Measurements from ENCODE around the gene BPGM.
"Not testable (repeated sequence)": the region's sequence is repeated elsewhere in the genome, so short reads cannot be mapped to it uniquely, and the experiment has no call there.

Gene BPGM

DNA sequence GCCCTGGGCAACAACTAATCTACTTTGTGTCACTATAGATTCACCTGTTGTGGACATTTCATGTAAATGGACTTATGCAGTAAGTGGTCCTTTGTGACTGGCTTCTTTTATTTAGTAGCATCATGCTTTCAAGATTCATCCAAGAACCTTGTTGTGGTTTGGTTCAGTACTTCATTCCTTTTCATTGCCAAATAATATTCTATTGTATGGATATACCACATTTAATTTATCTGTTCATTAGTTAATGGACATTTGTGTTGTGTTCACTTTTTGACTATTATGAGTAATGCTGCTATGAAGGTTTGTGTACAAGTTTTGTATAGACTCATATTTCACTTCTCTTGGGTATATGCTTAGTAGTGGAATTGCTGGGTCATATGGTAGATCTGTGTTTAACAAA is 27.8 kb downstream of the BPGM start:
- no peak overlapping the region for H3K4me3 ChIP-seq (replicated peaks; ENCODE audit: low read depth, low read length)
- DNase-seq (ENCODE audit: extremely low read depth, low read depth) = no peak
- no peak for TF ChIP-seq CTCF (IDR thresholded peaks at IDR 0.05; ENCODE audit: low read depth, low read length, missing control alignments)

GRCh38 chr7:134676743-134677142 is 30.1 kb downstream of the BPGM start:
- DNase-seq (ENCODE audit: extremely low read depth, low read depth) = no peak
- TF ChIP-seq CTCF (IDR thresholded peaks at IDR 0.05; ENCODE audit: low read depth, low read length, missing control alignments) = no peak
- no peak overlapping the region for H3K4me3 ChIP-seq (replicated peaks; ENCODE audit: low read depth, low read length)

DNA sequence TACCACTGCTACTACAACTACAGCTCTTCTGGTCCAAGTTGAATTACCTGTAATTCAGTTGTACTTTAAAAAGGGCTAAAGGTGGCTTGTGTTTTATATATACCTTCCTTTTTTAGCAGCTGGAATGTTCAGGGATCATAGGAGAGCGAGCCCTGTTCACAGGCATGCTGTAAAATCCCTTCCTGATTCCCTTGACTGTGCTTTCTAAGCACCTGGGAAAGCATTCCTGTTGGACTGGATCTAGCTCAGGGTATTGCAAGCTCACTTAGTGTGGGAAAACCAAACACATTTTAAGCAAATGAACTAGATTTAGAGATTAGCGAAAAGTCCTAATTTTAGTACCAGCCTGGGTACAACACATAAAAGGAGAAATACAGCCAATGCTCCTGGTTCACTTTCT is 31.5 kb downstream of the BPGM start:
- DNase-seq (ENCODE audit: extremely low read depth, low read depth) = no peak
- H3K4me3 ChIP-seq (replicated peaks; ENCODE audit: low read depth, low read length) = no peak overlapping the region
- no peak for TF ChIP-seq CTCF (IDR thresholded peaks at IDR 0.05; ENCODE audit: low read depth, low read length, missing control alignments)

GRCh38 chr7:134679006-134679405 is 32.4 kb downstream of the BPGM start:
- TF ChIP-seq CTCF (IDR thresholded peaks at IDR 0.05; ENCODE audit: low read depth, low read length, missing control alignments) = no peak
- no peak overlapping the region for H3K4me3 ChIP-seq (replicated peaks; ENCODE audit: low read depth, low read length)
- DNase-seq (ENCODE audit: extremely low read depth, low read depth) = no peak

DNA sequence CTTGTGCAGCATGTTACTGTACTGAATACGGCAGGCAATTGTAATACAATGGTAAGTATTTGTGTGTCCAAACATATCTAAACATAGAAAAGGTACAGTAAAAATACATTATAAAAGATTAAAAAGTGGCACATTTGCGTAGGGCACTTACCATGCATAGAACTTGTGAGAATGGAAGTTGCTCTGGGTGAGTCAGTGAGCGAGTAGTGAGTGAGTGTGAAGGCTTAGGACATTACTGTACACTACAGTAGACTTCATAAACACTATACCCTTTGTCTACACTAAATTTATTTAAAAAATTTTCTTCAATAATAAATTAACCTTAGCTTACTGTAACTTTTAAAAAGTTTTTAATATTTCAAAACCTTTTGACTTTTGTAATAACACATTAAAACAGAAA is 37.5 kb downstream of the BPGM start:
- H3K4me3 ChIP-seq (replicated peaks; ENCODE audit: low read depth, low read length) = no peak overlapping the region
- no peak for DNase-seq (ENCODE audit: extremely low read depth, low read depth)
- no peak for TF ChIP-seq CTCF (IDR thresholded peaks at IDR 0.05; ENCODE audit: low read depth, low read length, missing control alignments)

DNA sequence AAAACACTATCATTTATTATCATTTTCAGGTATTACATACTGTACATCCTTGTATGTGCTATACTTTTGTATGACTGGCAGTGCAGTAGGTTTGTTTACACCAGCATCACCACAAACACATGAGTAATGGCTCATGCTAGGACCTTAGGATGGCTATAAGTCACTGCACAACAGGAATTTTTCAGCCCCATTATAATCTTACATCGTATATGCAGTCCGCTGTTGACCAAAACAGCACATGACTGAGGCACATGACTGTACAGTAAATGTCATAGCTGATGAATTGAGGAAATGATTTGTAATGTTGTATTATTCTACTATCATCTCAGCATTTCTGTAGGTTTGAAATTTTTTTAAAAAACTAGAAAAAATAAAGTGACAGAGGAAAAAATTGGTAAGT is 38.6 kb downstream of the BPGM start:
- H3K4me3 ChIP-seq (replicated peaks; ENCODE audit: low read depth, low read length) = no peak overlapping the region
- no peak for TF ChIP-seq CTCF (IDR thresholded peaks at IDR 0.05; ENCODE audit: low read depth, low read length, missing control alignments)
- DNase-seq (ENCODE audit: extremely low read depth, low read depth) = no peak

GRCh38 chr7:134686786-134687185 is 40.1 kb downstream of the BPGM start:
- no peak overlapping the region for H3K4me3 ChIP-seq (replicated peaks; ENCODE audit: low read depth, low read length)
- TF ChIP-seq CTCF (IDR thresholded peaks at IDR 0.05; ENCODE audit: low read depth, low read length, missing control alignments) = peak; percentile 12
- no peak for DNase-seq (ENCODE audit: extremely low read depth, low read depth)

GRCh38 chr7:134689550-134689949 is 42.9 kb downstream of the BPGM start:
- not testable (repeated sequence) for DNase-seq (ENCODE audit: extremely low read depth, low read depth); H3K4me3 ChIP-seq (replicated peaks; ENCODE audit: low read depth, low read length)
